GM23338 (cell line): ENCODE results near the gene MTCL3.

ENCODE experiments used
- ATAC-seq: fragments of 200-7000 bp; cut with Tn5 transposase; 3 replicates; pipeline ENCODE4 v1.9.1; 2020
- DNase-seq: peaks from one replicate; pipeline ENCODE4 v3.0.0-alpha.2; 2015; ENCODE audit warnings: low spot score
- H2AFZ ChIP-seq: fragments of 200-600 bp; sonication (generic); 2 replicates; pipeline ENCODE4 v1.8.0; 2016; ENCODE audit warnings: antibody characterized with exemption, mild to moderate bottlenecking, moderate library complexity
- H3F3A ChIP-seq: fragments of 200-600 bp; sonication (generic); replicated peaks from 2 replicates; pipeline ENCODE4 v1.8.0; 2017; ENCODE audit warnings: antibody characterized with exemption, mixed run types, low read depth
- H3K27ac ChIP-seq: fragments of 200-600 bp; sonication (generic); 2 replicates; pipeline ENCODE4 v1.6.1; 2016; ENCODE audit warnings: low read depth
- H3K27me3 ChIP-seq: fragments of 200-600 bp; sonication (generic); 2 replicates; pipeline ENCODE4 v1.8.0; 2016; ENCODE audit warnings: mild to moderate bottlenecking, mixed run types, moderate library complexity; ENCODE audit not compliant: insufficient read depth
- H3K36me3 ChIP-seq: fragments of 200-600 bp; sonication (generic); 2 replicates; pipeline ENCODE4 v1.8.0; 2016; ENCODE audit warnings: mild to moderate bottlenecking; ENCODE audit not compliant: insufficient read depth
- H3K4me1 ChIP-seq: fragments of 200-600 bp; sonication (generic); 2 replicates; pipeline ENCODE4 v1.8.0; 2016; ENCODE audit warnings: mild to moderate bottlenecking, moderate library complexity; ENCODE audit not compliant: insufficient read depth
- H3K4me2 ChIP-seq: fragments of 200-600 bp; sonication (generic); 2 replicates; pipeline ENCODE4 v1.7.1; 2017; ENCODE audit warnings: mixed run types
- H3K4me3 ChIP-seq: fragments of 200-600 bp; sonication (generic); 2 replicates; pipeline ENCODE4 v1.6.1; 2016; ENCODE audit warnings: mixed run types
- H3K79me2 ChIP-seq: fragments of 200-600 bp; sonication (generic); replicated peaks from 2 replicates; pipeline ENCODE4 v1.8.0; 2017; ENCODE audit warnings: mild to moderate bottlenecking; ENCODE audit not compliant: insufficient read depth
- H3K9me2 ChIP-seq: fragments of 200-600 bp; sonication (generic); 2 replicates; pipeline ENCODE4 v1.8.0; 2017; ENCODE audit not compliant: insufficient read depth
- H4K20me1 ChIP-seq: fragments of 200-600 bp; sonication (generic); replicated peaks from 2 replicates; pipeline ENCODE4 v1.8.0; 2017; ENCODE audit warnings: mild to moderate bottlenecking; ENCODE audit not compliant: insufficient read depth
- H3K27ac Mint-ChIP-seq: 2 replicates; pipeline ENCODE4 v1.8.0; 2020; ENCODE audit warnings: inconsistent platforms, mild to moderate bottlenecking, moderate library complexity, mixed read lengths
- H3K27me3 Mint-ChIP-seq: 3 replicates; pipeline ENCODE4 v1.8.0; 2022; ENCODE audit warnings: low read depth, mild to moderate bottlenecking, moderate library complexity, mixed read lengths, inconsistent platforms; ENCODE audit not compliant: insufficient read depth, poor library complexity
- H3K36me3 Mint-ChIP-seq: 3 replicates; pipeline ENCODE4 v1.8.0; 2021; ENCODE audit warnings: low read depth, mild to moderate bottlenecking, inconsistent platforms, moderate library complexity, mixed read lengths
- H3K4me1 Mint-ChIP-seq: 3 replicates; pipeline ENCODE4 v1.8.0; 2020; ENCODE audit warnings: mild to moderate bottlenecking, inconsistent platforms, mixed read lengths
- H3K4me3 Mint-ChIP-seq: 3 replicates; pipeline ENCODE4 v1.8.0; 2021; ENCODE audit warnings: moderate library complexity, mild to moderate bottlenecking, inconsistent platforms, mixed read lengths
- H3K9me3 Mint-ChIP-seq: 3 replicates; pipeline ENCODE4 v1.8.0; 2020; ENCODE audit warnings: moderate library complexity, mild to moderate bottlenecking, inconsistent platforms, mixed read lengths
- CREB1 ChIP-seq: fragments of 250-450 bp; sonication (Bioruptor Pico); IDR thresholded peaks from 2 replicates; pipeline ENCODE4 v1.5.0; 2020; ENCODE audit warnings: low read depth, mild to moderate bottlenecking, moderate library complexity
- CTCF ChIP-seq, 2 experiments: fragments of 200-600 bp in 1 of 2; sonication (generic) in 1 of 2; conservative IDR thresholded peaks; 2 replicates each; pipeline versions ENCODE4 v1.5.1 to v1.6.1; 2016 to 2017; ENCODE audit warnings: antibody characterized with exemption in 2 of 2, low read depth in 2 of 2, mild to moderate bottlenecking in 2 of 2, moderate library complexity in 1 of 2
- ETS1 ChIP-seq: IDR thresholded peaks from 2 replicates; pipeline ENCODE4 v1.6.1; 2016; ENCODE audit warnings: antibody characterized with exemption
- EZH2 ChIP-seq: fragments of 200-600 bp; sonication (generic); IDR thresholded peaks from one replicate; pipeline ENCODE4 v1.8.0; 2017; ENCODE audit warnings: antibody characterized with exemption, mild to moderate bottlenecking, low read depth; ENCODE audit not compliant: unreplicated experiment
- EZH2phosphoT487 ChIP-seq: fragments of 200-600 bp; sonication (generic); IDR thresholded peaks from one replicate; pipeline ENCODE4 v1.8.1; 2018; ENCODE audit warnings: antibody characterized with exemption; ENCODE audit not compliant: unreplicated experiment
- NANOG ChIP-seq: IDR thresholded peaks from 2 replicates; pipeline ENCODE4 v1.6.1; 2016; ENCODE audit warnings: antibody characterized with exemption, borderline replicate concordance
- REST ChIP-seq: IDR thresholded peaks from one replicate; pipeline ENCODE4 v1.6.1; 2018; ENCODE audit warnings: antibody characterized with exemption; ENCODE audit not compliant: unreplicated experiment
- STAT1 ChIP-seq: IDR thresholded peaks from one replicate; pipeline ENCODE4 v1.6.1; 2016; ENCODE audit warnings: antibody characterized with exemption; ENCODE audit not compliant: unreplicated experiment
- ZNF331 ChIP-seq: fragments of 250-450 bp; sonication (Bioruptor Pico); IDR thresholded peaks from 2 replicates; pipeline ENCODE4 v1.5.0; 2020; ENCODE audit warnings: low read depth, mild to moderate bottlenecking, moderate library complexity
- ZNF462 ChIP-seq: fragments of 250-450 bp; sonication (Bioruptor Pico); IDR thresholded peaks from 2 replicates; pipeline ENCODE4 v1.5.0; 2020; ENCODE audit warnings: mild to moderate bottlenecking, moderate library complexity

The MTCL3 gene

GRCh38 chr6:127554435-127555006, 35.4 kb upstream of the MTCL3 start (continued):
- no peak for TF ChIP-seq ZNF462 (CRISPR knock-in tag)

DNA sequence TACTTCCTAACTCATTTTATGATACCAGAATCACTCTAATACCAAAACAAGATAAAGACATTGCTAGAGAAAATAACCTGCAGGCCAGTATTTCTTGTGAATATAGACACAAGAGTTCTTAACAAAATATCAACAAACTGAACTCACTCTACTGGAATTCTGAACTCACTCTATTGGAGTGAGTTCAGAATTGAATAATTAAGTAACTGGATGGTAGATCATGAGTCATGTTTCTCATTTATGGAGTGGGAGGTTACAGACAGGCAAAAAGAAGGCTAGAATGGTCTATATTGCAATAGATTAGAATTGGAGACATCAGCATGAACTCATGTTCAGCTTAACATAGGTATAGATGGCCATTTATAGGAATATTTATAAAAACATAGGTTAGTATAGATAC, 31.3 kb upstream of the MTCL3 start:
- no peak overlapping the region for H2AFZ ChIP-seq
- no peak overlapping the region for H3K4me3 ChIP-seq
- H3K27me3 ChIP-seq: no peaks in the 10 kb centered on the region
- Mint-ChIP-seq H3K4me1 (peaks cover 8% of the 10 kb centered on the region; the same call in 2 of the 3 replicates), H3K27ac (no peak overlapping the region), H3K9me3 (no peaks in the 10 kb centered on the region), H3K4me3 (no peak overlapping the region), H3K36me3 (no peaks in the 10 kb centered on the region), H3K27me3 (no peaks in the 10 kb centered on the region)
- no peak for ATAC-seq
- no peaks in the 10 kb centered on the region for H3K36me3 ChIP-seq
- H3F3A ChIP-seq: no peaks in the 10 kb centered on the region
- H3K27ac ChIP-seq: no peak overlapping the region
- no peaks in the 10 kb centered on the region for H3K79me2 ChIP-seq
- no peaks in the 10 kb centered on the region for H4K20me1 ChIP-seq
- H3K4me1 ChIP-seq: no peaks in the 10 kb centered on the region
- no peak overlapping the region for H3K4me2 ChIP-seq
- DNase-seq: no peak
- H3K9me2 ChIP-seq: no peaks in the 10 kb centered on the region
- TF ChIP-seq STAT1: no peak
- no peak for TF ChIP-seq EZH2
- TF ChIP-seq REST: no peak
- TF ChIP-seq CREB1: no peak
- no peak for TF ChIP-seq CTCF (conservative IDR thresholded peaks at IDR 0.05; ENCODE audit: low read depth in 2 of 2)
- no peak for TF ChIP-seq ETS1
- no peak for TF ChIP-seq EZH2phosphoT487
- TF ChIP-seq NANOG: no peak
- TF ChIP-seq ZNF331: no peak
